Coronary artery (tissue), 2 donors: ENCODE results near the gene MINK1.
A peak's percentile ranks its signal among the peaks of the same experiment; 100 is the strongest.

Source experiments
- DNase-seq: peaks from one replicate; pipeline ENCODE4 v3.0.0-alpha.2; 2017; ENCODE audit warnings: low spot score
- H3K27ac ChIP-seq, 2 donors: fragments of 200-600 bp; sonication (generic); one replicate each; pipeline ENCODE4 v1.5.1; 2016 to 2019
- H3K4me3 ChIP-seq: fragments of 200-600 bp; sonication (generic); 2 replicates; pipeline ENCODE4 v1.5.1; 2016; ENCODE audit warnings: mild to moderate bottlenecking, moderate library complexity
- TF ChIP-seq, protein P1 (sequence below): fragments of 200-600 bp; sonication (generic); IDR thresholded peaks from one replicate; pipeline ENCODE4 v1.5.1; 2019; ENCODE audit warnings: antibody characterized with exemption

Gene MINK1

DNA sequence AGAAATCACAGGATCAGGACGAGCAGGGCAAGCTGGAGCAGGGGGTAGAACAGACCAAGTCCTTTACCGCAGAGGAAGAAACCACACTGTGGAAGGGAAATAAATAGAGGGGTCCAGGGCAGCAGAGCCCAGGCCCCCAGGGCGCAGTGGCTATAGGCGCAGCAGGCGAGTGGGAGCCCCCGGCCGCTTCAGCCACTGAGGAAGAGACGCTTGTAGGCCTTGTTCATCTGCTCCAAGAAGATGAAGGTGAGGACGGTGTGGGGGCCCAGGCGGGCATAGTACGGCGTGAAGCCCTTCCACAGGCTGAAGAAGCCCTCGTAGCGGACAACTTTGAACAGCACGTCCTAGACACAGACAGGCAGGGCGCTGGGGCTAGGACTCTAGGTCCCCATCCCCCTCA lies 104.4 kb downstream of the MINK1 start:
- no peak overlapping the region for H3K27ac ChIP-seq
- TF ChIP-seq, protein P1, sequence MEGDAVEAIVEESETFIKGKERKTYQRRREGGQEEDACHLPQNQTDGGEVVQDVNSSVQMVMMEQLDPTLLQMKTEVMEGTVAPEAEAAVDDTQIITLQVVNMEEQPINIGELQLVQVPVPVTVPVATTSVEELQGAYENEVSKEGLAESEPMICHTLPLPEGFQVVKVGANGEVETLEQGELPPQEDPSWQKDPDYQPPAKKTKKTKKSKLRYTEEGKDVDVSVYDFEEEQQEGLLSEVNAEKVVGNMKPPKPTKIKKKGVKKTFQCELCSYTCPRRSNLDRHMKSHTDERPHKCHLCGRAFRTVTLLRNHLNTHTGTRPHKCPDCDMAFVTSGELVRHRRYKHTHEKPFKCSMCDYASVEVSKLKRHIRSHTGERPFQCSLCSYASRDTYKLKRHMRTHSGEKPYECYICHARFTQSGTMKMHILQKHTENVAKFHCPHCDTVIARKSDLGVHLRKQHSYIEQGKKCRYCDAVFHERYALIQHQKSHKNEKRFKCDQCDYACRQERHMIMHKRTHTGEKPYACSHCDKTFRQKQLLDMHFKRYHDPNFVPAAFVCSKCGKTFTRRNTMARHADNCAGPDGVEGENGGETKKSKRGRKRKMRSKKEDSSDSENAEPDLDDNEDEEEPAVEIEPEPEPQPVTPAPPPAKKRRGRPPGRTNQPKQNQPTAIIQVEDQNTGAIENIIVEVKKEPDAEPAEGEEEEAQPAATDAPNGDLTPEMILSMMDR = no peak
- H3K4me3 ChIP-seq = no peak overlapping the region
- DNase-seq = no peak

DNA sequence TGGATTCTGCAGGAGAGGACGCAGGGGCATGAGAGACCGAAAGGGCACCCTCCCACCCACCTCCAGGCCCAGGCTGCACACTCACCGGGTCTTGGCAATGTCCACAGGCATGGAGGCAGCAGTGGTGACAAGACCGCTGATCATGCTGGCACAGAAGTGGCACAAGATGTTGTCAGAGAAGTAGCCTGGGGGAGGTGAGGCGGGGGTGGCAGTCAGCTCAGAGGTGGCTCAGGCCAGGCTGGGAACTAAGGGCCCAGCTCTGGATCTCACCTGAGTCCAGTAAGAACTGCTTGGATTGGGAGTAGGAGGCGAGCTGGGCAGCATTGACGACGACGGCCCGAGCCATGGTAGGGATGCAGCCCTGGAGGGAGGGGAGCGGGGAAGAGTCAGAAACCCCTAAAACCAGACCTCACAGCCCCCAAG lies 104.9 kb downstream of the MINK1 start:
- peak overlapping the region; percentile 80 for H3K4me3 ChIP-seq
- H3K27ac ChIP-seq = peak overlapping the region in 1 of 2 donors; percentile 93
- no peak for DNase-seq
- TF ChIP-seq, protein P1 = no peak

DNA sequence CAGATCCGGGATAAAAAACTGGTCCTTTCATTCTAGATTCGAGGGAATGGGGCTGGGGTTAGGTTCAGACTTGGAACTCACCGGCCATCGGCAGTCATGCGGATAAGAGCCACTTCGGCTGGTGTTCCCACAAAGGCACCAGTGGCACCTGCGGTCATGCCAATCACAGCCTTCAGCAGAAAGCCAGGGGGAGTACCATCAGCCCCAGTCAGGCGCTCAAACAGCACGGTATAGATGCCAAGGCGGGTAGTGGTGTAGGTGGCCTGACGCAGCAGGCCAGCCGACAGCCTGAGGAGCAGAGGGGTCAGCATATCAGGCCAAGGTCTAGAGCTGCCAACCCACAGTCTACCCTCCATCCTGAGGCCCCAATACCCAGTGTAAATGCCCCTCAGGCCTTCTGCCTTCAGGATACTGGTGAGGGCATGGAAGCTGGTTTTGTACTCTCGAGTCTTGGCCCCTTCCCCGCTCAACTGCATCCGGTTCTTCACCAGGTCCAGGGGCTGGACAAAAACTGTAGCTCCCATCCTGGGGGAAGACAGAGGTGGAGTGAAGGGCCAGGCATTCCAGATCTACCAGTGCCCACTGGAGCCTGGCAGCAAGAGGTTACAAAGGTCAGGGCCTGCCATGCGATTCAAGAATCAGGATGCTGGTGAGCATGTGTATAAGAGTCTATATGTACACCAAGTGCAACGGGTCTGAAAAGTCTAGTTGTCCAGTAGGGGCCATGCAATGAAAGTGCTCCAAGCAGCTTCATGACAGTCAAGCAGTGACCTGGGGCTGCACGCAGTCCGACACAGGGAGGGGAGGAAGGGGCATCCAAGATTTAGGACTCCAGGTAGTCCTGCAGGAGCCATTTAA lies 105.8 kb downstream of the MINK1 start:
- Histone ChIP-seq H3K27ac (peak overlapping the region; percentile 86 to 93), H3K4me3 (peak overlapping the region; percentile 80)
- TF ChIP-seq, protein P1 = no peak
- DNase-seq = no peak

DNA sequence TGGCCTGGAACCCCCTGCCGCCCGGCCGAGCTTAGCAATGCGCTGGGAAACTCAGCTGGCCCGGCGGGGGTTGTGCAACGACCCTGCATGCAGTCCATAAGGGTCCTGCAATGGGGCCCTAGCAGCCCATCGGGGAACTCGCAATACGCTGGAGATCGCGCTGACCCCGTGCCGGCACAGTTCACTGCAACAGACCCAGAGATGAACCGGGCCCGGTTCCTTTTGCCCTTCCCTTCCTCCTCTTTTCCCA lies 106.3 kb downstream of the MINK1 start:
- TF ChIP-seq, protein P1 = no peak
- Histone ChIP-seq H3K27ac (peak overlapping the region; percentile 86 to 93), H3K4me3 (peak overlapping the region; percentile 80)
- no peak for DNase-seq

DNA sequence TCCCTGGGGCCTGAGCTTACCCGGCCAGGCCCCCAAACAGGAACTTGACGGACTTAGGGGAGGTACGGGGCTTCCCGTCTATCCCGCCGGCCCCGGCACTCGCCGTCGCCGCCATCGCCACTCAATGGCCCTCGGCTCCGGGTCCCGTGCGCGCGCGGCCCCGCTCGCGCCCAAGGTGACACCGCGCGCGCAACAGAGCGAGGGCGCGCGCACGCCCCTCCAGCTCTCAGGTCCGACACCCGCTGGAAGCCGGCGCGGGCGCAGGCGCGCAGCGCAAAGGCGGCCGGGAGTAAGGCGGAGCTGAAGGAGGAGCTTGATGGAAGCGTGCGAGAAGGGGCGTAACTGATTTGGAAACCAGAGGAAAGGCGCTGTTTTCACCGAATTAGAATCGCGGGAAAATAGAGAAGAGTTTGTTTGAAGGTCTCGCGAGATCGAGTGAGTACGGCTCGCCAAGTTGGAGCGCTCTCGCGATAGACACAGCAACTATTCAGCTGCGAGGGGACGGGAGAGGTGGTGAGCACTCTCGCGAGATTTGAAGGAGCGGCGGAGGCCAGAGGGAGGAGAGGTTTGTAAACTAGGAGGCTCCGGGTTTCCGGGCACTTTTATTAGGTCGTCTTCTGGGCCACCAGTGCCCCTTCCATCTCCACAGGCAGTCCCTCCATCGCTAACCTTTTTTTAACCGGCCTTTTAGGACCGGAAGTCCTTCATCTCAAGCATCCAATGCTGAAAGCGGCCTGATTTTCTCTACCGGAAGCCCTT lies 106.8 kb downstream of the MINK1 start, which contains the start of the genes RNF167 and SLC25A11:
TSS of gene RNF167 (plus strand) at position 473 of the 759 bp plus-strand sequence. CDS start 642 bp downstream, outside the sequence.
TSS of gene SLC25A11 (minus strand) at position 251 of the 759 bp plus-strand sequence. CDS start at position 115, 136 bp downstream.
- TF ChIP-seq, protein P1 = no peak
- Histone ChIP-seq H3K27ac (peak within 1 kb of the TSS; percentile 86 to 93), H3K4me3 (peak within 1 kb of the TSS; percentile 80)
- peak; percentile 98 for DNase-seq

DNA sequence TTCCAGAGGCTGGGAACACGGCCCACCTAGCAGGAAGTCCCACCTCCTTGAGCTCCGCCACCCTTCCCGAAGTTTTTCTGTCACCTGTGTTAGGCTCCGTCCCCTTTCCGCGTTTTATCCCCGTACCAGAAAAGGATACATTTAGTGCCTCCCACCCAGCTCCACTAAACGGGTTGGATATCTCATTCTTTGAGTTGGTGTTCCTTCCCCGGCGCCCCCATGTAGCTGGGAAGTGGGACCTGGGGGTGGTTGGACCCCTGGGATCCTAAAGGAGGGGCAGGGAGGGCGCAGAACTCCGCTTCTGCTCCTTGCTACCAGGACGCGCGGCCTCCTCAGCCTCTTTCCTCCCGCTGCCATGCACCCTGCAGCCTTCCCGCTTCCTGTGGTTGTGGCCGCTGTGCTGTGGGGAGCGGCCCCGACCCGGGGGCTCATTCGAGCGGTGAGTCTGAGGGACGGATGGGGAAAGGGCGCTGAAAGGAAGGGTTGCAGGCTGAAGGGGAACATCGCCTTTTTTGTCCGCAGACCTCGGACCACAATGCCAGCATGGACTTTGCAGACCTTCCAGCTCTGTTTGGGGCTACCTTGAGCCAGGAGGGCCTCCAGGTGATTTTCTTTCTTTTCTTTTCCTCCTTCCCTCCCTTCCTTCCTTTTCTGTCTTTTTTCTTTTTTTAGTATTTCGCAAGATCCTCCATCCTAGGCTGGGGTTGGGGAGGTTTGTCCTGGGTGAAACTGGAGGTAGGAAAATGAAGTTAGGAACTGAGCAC lies 107.6 kb downstream of the MINK1 start:
- no peak for DNase-seq
- TF ChIP-seq, protein P1 = no peak
- H3K27ac ChIP-seq = peak overlapping the region; percentile 86 to 93
- H3K4me3 ChIP-seq = peak overlapping the region; percentile 80
